Measurements from ENCODE around the gene LHFPL6.
A peak's percentile ranks its signal among the peaks of the same experiment; 100 is the strongest.

Gene LHFPL6

DNA sequence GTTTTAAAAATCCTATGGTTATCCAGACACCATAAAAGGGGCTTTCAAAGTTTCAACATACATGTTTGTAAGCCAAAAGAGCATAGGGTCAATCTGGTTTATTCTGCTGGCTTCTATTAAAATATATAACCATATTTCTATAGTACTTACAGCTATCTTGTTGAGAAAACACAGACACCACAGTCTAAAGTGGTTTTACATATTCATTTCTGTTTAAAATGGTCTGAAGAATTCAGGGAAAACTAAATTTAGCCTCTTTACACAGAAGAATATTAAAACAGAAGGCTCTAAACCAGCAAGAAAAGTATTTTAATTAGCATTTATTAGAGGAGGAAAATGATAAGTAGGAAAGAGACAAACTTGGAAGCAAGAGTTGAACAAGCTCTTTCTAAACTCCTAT, 203.9 kb downstream of the LHFPL6 start:
- Histone ChIP-seq H3K4me3 (ENCODE audit: low read length) (no peak overlapping the region), H3K9me3 (ENCODE audit: control insufficient read depth, insufficient read depth, low read length) (no peaks in the 10 kb centered on the region), H3K4me1 (ENCODE audit: control insufficient read depth, insufficient read depth, low read length) (no peaks in the 10 kb centered on the region; the same call in 1 of the 2 replicates), H3K27ac (ENCODE audit: low read length) (no peak overlapping the region), H3K36me3 (ENCODE audit: control insufficient read depth, insufficient read depth, low read length) (no peaks in the 10 kb centered on the region), H3K27me3 (ENCODE audit: control insufficient read depth, insufficient read depth, low read length) (peaks cover 3% of the 10 kb centered on the region; the same call in 1 of the 2 replicates)
- no peak for DNase-seq (ENCODE audit: low read depth, low spot score)

DNA sequence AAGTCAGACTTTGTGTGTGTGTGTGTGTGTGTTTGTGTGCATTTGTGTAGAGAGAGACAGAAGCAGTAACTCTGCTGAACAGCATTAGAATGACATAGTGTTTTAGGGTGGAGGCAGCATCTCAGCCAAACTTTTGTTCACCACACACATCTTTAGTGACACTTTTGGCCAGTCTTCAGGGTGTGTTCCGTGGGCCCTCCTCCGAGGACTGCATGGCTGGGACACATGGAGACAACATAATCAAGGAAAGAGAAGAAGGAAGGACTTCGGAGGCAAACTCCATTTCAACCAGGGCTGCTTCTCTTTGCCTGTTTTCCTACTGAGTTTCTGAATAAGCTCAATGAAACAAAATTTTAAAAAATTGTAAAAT, 205.1 kb downstream of the LHFPL6 start:
- H3K27ac ChIP-seq (ENCODE audit: low read length): no peak overlapping the region
- no peaks in the 10 kb centered on the region; the same call in 1 of the 2 replicates for H3K4me1 ChIP-seq (ENCODE audit: control insufficient read depth, insufficient read depth, low read length)
- no peaks in the 10 kb centered on the region for H3K9me3 ChIP-seq (ENCODE audit: control insufficient read depth, insufficient read depth, low read length)
- H3K4me3 ChIP-seq (ENCODE audit: low read length): no peak overlapping the region
- H3K27me3 ChIP-seq (ENCODE audit: control insufficient read depth, insufficient read depth, low read length): peaks cover 6% of the 10 kb centered on the region; the same call in 1 of the 2 replicates
- DNase-seq (ENCODE audit: low read depth, low spot score): no peak
- no peaks in the 10 kb centered on the region for H3K36me3 ChIP-seq (ENCODE audit: control insufficient read depth, insufficient read depth, low read length)
- WGBS (ENCODE audit: insufficient coverage, insufficient read length): no CpG with 5 or more reads among the region's 3 CpGs

DNA sequence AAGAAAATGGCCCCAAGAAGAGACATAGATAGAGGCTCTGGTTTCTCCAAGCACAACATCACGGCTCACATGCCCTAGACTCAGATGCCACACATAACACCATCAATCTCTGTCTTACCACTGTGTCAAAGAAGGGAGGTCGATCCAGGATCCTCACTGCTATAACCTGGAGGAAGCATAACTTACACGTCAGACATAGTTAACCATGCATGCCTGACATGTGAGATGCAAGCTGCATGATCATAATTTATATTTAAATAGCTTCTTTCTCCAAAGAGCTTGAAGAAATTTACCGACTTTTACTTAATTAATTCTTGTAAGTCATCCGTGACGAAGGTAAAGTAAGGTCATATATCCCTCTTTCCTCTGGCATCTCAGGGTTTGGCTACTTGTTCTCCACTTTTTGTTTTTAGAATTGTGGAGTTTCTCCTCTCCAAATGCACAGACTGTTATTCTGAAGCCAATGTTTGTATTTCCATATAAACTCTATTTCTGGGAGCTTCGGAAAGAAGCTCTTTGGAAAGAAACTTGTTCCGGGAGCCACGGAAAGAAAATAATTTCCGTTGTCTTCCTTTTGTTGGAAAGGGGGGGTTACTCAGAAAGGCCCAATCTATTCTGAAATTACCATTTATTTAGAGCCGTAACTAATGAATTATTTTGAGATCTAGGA, 205.6 kb downstream of the LHFPL6 start:
- WGBS (ENCODE audit: insufficient coverage, insufficient read length): no CpG with 5 or more reads among the region's 11 CpGs
- no peak for DNase-seq (ENCODE audit: low read depth, low spot score)
- Histone ChIP-seq H3K36me3 (ENCODE audit: control insufficient read depth, insufficient read depth, low read length) (no peaks in the 10 kb centered on the region), H3K4me1 (ENCODE audit: control insufficient read depth, insufficient read depth, low read length) (no peaks in the 10 kb centered on the region; the same call in 1 of the 2 replicates), H3K27me3 (ENCODE audit: control insufficient read depth, insufficient read depth, low read length) (peaks cover 6% of the 10 kb centered on the region; the same call in 1 of the 2 replicates), H3K27ac (ENCODE audit: low read length) (no peak overlapping the region), H3K9me3 (ENCODE audit: control insufficient read depth, insufficient read depth, low read length) (no peaks in the 10 kb centered on the region), H3K4me3 (ENCODE audit: low read length) (no peak overlapping the region)

DNA sequence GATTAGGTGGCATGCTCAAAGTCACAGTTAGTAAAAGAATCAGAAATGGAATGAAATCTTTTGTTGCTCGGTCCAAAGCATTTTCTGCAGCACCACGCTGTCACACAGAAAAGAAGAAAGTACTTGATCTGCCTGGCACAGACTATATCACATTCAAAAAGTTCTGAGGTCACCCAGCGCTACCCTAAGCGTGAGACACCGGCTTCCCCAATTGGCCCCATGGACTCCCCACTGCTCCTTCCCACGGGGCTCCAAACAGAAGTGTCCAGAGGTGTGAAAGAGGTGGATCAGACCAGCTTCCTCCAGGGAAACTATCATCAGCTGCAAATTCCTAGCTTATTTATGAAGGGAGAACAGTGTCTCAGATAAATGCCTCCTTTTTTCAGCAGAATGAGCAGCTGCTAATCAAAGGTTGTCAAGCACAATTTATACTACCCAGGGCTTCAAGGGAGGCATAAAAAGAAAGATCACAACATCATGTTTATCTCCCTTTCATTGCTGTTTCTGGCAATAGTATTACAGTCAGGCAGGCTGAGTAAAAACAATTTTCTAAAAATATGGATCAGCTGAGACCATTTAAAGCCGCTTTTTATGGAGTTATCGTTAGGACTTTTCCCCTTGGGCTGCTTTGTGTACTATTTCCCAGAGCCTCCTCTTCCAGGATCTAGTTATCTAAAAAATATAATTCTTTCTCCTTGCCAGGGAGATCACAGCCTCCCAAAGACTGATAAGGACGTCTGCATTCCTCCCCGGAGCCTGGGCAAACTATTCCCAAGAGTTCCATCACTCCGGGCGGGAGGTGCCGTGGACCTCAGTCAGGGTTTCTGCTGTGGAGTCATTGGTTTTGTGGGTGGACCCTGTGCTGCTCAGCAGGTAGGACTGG, 208.0 kb downstream of the LHFPL6 start:
- WGBS (ENCODE audit: insufficient coverage, insufficient read length): no CpG with 5 or more reads among the region's 13 CpGs
- Histone ChIP-seq H3K27ac (ENCODE audit: low read length) (no peak overlapping the region), H3K27me3 (ENCODE audit: control insufficient read depth, insufficient read depth, low read length) (peaks cover 14% of the 10 kb centered on the region), H3K4me1 (ENCODE audit: control insufficient read depth, insufficient read depth, low read length) (no peaks in the 10 kb centered on the region), H3K4me3 (ENCODE audit: low read length) (no peak overlapping the region), H3K36me3 (ENCODE audit: control insufficient read depth, insufficient read depth, low read length) (no peaks in the 10 kb centered on the region), H3K9me3 (ENCODE audit: control insufficient read depth, insufficient read depth, low read length) (no peaks in the 10 kb centered on the region)
- DNase-seq (ENCODE audit: low read depth, low spot score): no peak

DNA sequence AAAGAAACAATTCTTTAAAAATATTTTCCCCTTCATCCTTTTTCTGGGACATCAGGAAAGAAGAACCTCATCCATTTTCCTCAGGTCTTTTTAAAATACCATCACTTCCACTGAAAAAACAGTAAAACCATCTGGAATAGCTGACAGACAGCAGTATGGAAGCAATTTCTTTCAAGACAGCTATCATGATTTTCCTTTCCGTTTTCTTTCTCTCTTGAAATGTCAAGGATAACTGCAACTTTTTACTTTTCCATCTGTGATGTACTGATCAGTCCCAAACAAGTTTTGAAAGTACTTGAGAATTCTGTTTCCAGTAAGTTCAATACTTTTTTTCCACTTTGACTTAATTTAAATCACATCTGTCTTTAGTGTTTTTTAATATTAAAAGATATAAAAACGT, 211.2 kb downstream of the LHFPL6 start:
- H3K27me3 ChIP-seq (ENCODE audit: control insufficient read depth, insufficient read depth, low read length): peaks cover 44% of the 10 kb centered on the region
- no peaks in the 10 kb centered on the region for H3K36me3 ChIP-seq (ENCODE audit: control insufficient read depth, insufficient read depth, low read length)
- H3K4me1 ChIP-seq (ENCODE audit: control insufficient read depth, insufficient read depth, low read length): no peaks in the 10 kb centered on the region
- H3K4me3 ChIP-seq (ENCODE audit: low read length): no peak overlapping the region
- WGBS (ENCODE audit: insufficient coverage, insufficient read length): no CpG with 5 or more reads among the region's 2 CpGs
- DNase-seq (ENCODE audit: low read depth, low spot score): no peak
- no peak overlapping the region for H3K27ac ChIP-seq (ENCODE audit: low read length)
- no peaks in the 10 kb centered on the region for H3K9me3 ChIP-seq (ENCODE audit: control insufficient read depth, insufficient read depth, low read length)

DNA sequence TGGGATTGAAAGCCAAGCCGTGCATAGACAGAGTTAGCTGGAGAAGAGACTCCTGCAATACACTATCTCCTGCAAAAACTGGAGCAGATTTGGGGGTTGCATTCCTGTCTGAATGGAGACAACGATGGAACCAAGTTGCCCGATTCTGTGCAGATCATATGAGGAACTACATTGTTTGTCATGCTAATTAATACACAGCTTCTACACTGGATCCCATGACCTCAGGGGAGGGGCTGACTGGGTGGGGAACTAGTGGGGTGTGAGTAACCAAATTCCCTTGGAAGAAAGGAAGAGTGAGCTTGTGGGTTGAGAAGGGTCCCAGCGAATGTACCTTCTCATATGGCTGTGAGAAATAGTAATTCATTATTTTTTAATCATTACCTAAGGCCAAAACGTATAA, 214.0 kb downstream of the LHFPL6 start:
- Histone ChIP-seq H3K9me3 (ENCODE audit: control insufficient read depth, insufficient read depth, low read length) (no peaks in the 10 kb centered on the region), H3K27me3 (ENCODE audit: control insufficient read depth, insufficient read depth, low read length) (peaks cover 64% of the 10 kb centered on the region), H3K36me3 (ENCODE audit: control insufficient read depth, insufficient read depth, low read length) (no peaks in the 10 kb centered on the region), H3K4me1 (ENCODE audit: control insufficient read depth, insufficient read depth, low read length) (0 out of 2 replicates have a peak, but pooled peaks cover 1% of the 10 kb centered on the region), H3K4me3 (ENCODE audit: low read length) (no peak overlapping the region), H3K27ac (ENCODE audit: low read length) (no peak overlapping the region)
- no CpG with 5 or more reads among the region's 5 CpGs for WGBS (ENCODE audit: insufficient coverage, insufficient read length)
- no peak for DNase-seq (ENCODE audit: low read depth, low spot score)

DNA sequence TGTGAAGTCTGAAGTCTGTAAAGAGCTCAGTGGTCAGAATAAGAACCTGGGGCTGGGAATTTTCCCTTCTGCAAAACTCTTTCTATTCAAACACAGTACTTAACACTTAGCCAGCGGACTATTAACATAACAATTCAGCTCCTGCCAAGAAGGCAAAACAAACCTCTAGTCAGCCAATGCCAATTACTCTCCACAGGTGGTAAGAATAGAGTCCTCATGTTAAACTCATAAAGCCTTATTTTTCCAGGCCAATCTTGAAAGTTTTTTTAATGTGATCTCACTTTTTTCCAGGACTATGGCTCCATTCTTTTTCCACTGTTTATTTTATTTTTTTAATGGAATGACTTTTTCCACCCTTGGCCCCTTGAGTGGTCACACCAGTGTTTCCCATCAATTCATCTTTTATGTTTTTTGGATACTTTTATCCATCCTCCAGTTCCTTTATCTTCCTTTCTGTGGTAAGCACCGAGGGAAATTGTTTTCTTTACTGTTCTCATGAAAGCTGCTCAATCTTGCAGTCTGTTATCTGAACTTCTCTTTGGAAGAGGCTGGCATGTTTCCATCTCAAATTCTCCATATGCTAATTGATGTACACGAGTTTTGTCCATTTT, 217.3 kb downstream of the LHFPL6 start:
- Histone ChIP-seq H3K36me3 (ENCODE audit: control insufficient read depth, insufficient read depth, low read length) (no peaks in the 10 kb centered on the region), H3K4me1 (ENCODE audit: control insufficient read depth, insufficient read depth, low read length) (0 out of 2 replicates have a peak, but pooled peaks cover 1% of the 10 kb centered on the region), H3K4me3 (ENCODE audit: low read length) (no peak overlapping the region), H3K27me3 (ENCODE audit: control insufficient read depth, insufficient read depth, low read length) (peaks cover 80% of the 10 kb centered on the region), H3K27ac (ENCODE audit: low read length) (no peak overlapping the region), H3K9me3 (ENCODE audit: control insufficient read depth, insufficient read depth, low read length) (no peaks in the 10 kb centered on the region)
- peak; percentile 79 for DNase-seq (ENCODE audit: low read depth, low spot score)
- WGBS (ENCODE audit: insufficient coverage, insufficient read length): no CpG with 5 or more reads among the region's 3 CpGs

DNA sequence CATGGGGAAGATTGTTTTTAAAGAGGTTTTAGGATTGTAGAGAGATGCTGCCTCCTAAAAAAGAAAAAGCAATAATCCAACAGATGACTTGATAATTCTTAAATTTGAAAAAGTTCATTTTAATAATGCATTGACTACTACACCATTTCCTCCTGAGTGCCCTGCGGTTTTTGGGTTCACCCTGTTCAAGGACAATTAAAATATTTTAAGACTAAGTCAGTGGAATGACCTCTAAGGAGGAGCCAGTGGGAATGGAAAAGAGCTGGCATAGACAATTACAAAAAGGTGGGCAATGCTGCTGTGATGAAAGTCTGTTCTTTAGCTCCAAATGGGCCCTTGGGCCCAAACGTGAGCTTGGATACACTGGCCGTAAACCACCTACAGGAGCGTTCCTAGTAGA, 217.8 kb downstream of the LHFPL6 start:
- no CpG with 5 or more reads among the region's 4 CpGs for WGBS (ENCODE audit: insufficient coverage, insufficient read length)
- H3K36me3 ChIP-seq (ENCODE audit: control insufficient read depth, insufficient read depth, low read length): no peaks in the 10 kb centered on the region
- no peak overlapping the region for H3K4me3 ChIP-seq (ENCODE audit: low read length)
- H3K4me1 ChIP-seq (ENCODE audit: control insufficient read depth, insufficient read depth, low read length): 0 out of 2 replicates have a peak, but pooled peaks cover 1% of the 10 kb centered on the region
- H3K27me3 ChIP-seq (ENCODE audit: control insufficient read depth, insufficient read depth, low read length): peaks cover 76% of the 10 kb centered on the region
- DNase-seq (ENCODE audit: low read depth, low spot score): no peak
- no peak overlapping the region for H3K27ac ChIP-seq (ENCODE audit: low read length)
- no peaks in the 10 kb centered on the region for H3K9me3 ChIP-seq (ENCODE audit: control insufficient read depth, insufficient read depth, low read length)

DNA sequence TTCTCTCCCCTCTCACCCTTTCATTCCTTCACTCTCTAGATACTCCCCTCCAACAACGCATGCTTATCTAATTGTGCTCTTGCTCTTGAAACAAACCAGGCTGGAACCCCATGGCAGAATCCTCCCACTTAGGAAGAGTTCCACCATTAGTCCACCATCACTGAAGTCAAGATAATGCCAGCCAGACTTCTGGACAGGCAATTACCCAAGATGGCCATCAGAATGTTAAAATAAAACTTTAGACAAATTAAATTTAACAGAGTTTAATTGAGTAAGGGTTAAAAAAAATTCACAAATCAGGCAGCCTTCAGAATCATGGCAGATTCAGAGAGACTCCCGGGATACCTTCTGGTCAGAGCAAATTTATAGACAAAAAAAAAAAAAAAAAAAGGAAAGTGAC, 221.5 kb downstream of the LHFPL6 start:
- 0 out of 2 replicates have a peak, but pooled peaks cover 1% of the 10 kb centered on the region for H3K4me1 ChIP-seq (ENCODE audit: control insufficient read depth, insufficient read depth, low read length)
- H3K27me3 ChIP-seq (ENCODE audit: control insufficient read depth, insufficient read depth, low read length): peaks cover 44% of the 10 kb centered on the region
- H3K27ac ChIP-seq (ENCODE audit: low read length): no peak overlapping the region
- DNase-seq (ENCODE audit: low read depth, low spot score): no peak
- WGBS (ENCODE audit: insufficient coverage, insufficient read length): 100% methylated on average over 1 of the region's 2 CpGs
- H3K4me3 ChIP-seq (ENCODE audit: low read length): no peak overlapping the region
- no peaks in the 10 kb centered on the region for H3K36me3 ChIP-seq (ENCODE audit: control insufficient read depth, insufficient read depth, low read length)
- H3K9me3 ChIP-seq (ENCODE audit: control insufficient read depth, insufficient read depth, low read length): no peaks in the 10 kb centered on the region

Data from iPS DF 6.9 (cell line).